GM13977 (cell line): Measurements from ENCODE around the gene BBOX1.
A peak's percentile ranks its signal among the peaks of the same experiment; 100 is the strongest.

Experiments used
- DNase-seq: peaks from one replicate; pipeline ENCODE4 v3.0.0; 2012; ENCODE audit warnings: low spot score
- in situ Hi-C: fragments of 300-500 bp; cut with MboI; formaldehyde crosslinking; loops from one replicate; pipeline ENCODE4 v1.12.0; 2022; ENCODE audit warnings: low sequenced_read_pairs, low pct_unique_long_range_greater_than_20kb, mixed read lengths, inconsistent platforms; ENCODE audit not compliant: unreplicated experiment
- TF ChIP-seq, protein P1 (sequence below): IDR thresholded peaks from 2 replicates; pipeline ENCODE4 v1.5.1; 2012; ENCODE audit warnings: mild to moderate bottlenecking, control low read depth; ENCODE audit not compliant: insufficient read depth; ENCODE audit errors: extremely low read depth, missing control alignments

BBOX1 gene

DNA sequence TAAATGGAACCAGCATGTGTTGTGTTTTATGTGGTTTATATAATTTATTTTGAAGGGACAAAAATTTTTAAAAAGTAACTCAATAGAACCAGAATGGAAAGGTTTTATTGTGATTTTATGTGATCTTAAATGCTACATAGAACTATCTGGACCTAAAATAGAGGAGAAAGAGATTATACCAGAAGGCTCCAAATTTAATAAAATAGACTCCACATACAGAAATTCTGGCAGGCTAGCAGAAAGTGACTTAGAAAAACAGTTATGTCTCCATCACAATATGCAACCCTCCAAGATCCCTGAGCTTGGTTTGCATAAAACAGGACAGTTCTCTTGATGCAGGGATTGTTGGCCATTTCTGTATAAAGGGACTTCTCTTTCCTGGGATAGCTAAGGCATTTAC, 107.9 kb downstream of the BBOX1 start:
- in situ Hi-C loops: no loop called here
- DNase-seq: no peak
- TF ChIP-seq, protein P1, sequence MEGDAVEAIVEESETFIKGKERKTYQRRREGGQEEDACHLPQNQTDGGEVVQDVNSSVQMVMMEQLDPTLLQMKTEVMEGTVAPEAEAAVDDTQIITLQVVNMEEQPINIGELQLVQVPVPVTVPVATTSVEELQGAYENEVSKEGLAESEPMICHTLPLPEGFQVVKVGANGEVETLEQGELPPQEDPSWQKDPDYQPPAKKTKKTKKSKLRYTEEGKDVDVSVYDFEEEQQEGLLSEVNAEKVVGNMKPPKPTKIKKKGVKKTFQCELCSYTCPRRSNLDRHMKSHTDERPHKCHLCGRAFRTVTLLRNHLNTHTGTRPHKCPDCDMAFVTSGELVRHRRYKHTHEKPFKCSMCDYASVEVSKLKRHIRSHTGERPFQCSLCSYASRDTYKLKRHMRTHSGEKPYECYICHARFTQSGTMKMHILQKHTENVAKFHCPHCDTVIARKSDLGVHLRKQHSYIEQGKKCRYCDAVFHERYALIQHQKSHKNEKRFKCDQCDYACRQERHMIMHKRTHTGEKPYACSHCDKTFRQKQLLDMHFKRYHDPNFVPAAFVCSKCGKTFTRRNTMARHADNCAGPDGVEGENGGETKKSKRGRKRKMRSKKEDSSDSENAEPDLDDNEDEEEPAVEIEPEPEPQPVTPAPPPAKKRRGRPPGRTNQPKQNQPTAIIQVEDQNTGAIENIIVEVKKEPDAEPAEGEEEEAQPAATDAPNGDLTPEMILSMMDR: no peak

DNA sequence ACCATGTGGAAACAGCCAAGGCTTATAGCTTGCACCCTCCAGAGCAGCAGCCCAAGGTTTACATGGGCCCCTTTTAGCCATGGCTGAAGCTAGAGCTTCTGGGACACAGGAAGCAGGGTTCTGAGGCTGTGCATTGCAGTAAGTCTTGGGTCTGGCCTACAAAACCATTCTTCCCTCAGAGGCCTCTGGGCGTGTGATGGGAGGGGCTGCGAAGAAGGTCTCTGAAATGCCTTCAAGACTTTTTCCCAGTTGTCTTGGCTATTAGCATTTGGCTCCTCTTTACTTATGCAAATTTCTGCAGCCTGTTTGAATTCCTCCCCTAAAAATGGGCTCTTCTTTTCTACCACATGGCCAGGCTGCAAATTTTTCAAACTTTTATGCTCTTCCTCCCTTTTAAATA, 109.5 kb downstream of the BBOX1 start:
- in situ Hi-C loops: loop anchor here (25.0 kb wide), 2 partner anchors 388 to 863 kb away; no protein-coding TSS in a partner anchor
- DNase-seq: no peak
- TF ChIP-seq, protein P1: no peak

DNA sequence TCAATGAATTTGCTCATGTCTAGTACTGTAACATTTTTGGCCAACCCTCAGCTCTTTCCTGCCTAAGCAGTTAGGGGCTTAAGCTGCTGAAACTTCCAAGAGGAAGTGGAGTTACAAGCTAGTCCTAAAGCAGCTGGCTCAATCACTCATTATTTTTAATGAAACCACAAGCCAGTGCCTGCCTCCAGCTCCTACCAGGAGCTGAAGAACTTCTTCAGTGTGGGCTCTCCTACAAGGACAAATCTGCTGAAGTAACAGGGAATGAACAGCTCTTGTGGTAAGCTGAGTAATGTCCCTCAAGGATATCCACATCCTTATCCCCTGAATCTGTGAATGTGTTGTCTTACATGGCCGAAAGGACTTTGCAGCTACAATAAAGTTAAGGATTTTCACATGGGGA, 112.5 kb downstream of the BBOX1 start:
- in situ Hi-C loops: loop anchor here (25.0 kb wide), 2 partner anchors 391 to 866 kb away; no protein-coding TSS in a partner anchor
- DNase-seq: no peak
- TF ChIP-seq, protein P1: no peak

DNA sequence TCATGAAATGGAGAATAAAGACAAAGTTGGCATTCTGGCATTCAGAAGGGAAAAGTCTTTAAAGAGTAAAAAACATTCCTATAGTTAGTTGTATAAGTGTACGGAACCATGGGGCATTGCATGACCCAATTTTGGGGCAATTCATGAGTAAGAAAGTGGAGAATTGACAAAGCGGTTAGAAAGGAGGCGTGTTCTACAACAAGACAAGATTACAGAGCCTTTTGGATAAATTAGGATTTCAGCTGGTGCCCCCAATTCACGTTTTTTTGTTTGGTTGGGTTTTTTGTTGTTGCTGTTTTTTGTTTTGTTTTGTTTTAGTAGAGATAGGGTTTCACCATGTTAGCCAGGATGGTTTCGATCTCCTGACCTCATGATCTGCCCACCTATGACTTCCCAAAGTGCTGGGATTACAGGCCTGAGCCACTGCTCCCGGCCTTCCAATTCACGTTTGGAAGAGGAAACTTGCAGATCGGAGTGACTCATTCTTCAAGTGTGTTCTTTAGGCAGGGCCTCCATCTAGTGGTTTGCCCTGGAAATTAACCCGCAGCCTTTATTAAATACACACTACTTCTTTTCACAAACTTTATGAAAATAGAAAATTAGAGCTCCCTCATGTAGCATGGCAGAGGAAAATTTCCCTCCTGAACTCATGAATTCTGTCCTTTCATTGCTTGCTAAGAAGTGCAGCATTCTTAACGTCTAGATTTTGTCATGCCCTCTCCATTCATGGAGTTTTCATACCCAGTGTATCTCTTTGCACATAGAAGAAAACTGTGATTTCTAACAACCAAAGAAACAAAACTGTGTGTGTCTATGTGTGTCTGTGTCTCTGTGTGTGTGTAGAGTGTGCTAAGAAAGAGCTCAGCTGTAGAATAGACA, 118.1 kb downstream of the BBOX1 start:
- DNase-seq: peak; percentile 51

DNA sequence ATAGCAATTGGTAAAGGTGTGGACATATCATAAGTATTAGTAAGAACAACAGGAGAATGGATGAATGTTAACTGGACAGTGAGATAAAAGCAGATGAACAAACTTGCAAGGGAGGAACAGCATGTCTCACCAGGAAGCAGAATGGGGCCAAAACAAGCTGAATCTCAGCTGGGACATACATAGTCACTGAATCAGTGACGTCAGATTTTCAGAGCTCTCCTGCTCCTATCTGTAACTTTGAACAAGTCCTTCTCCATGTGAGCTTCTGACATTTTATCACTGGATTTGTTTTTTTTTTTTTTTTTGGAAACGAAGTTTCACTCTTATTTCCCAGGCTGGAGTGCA, 118.7 kb downstream of the BBOX1 start:
- TF ChIP-seq, protein P1: no peak
- DNase-seq: no peak
- in situ Hi-C loops: loop anchor here (25.0 kb wide), 2 partner anchors 397 to 872 kb away; no protein-coding TSS in a partner anchor

More for the DNA sequence above, 118.1 kb downstream of the BBOX1 start:
- in situ Hi-C loops: loop anchor here (25.0 kb wide), 2 partner anchors 396 to 871 kb away; no protein-coding TSS in a partner anchor
- TF ChIP-seq, protein P1: peak; percentile 63

DNA sequence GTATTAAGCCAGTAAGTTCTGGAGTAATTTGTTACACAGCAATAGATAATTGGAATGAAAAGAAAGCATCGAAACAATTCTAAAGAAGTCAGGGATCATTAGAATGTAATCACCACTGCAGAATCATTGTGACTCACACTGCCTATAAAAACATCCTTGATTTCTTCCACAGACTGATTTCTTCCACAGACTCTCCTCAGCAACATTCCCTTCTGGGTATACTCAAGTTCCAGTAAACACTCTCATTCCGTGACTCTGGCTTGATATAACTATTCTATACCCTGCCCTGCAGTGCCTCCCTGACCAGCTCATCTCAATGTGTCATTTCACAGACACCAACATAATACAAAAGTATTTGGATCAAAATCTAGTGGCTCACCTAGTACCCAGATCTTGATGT, 120.5 kb downstream of the BBOX1 start:
- in situ Hi-C loops: loop anchor here (25.0 kb wide), 2 partner anchors 399 to 874 kb away; no protein-coding TSS in a partner anchor
- DNase-seq: no peak
- TF ChIP-seq, protein P1: no peak
